ENCODE data around the gene CISD3.
A peak's percentile ranks its signal among the peaks of the same experiment; 100 is the strongest.

Gene CISD3

GRCh38 chr17:38729886-38730525 is at the start of gene CISD3:
Gene CISD3, plus strand, starts transcription at chr17:38730341. Its CDS starts 18 bp downstream, at chr17:38730359.
- intact Hi-C loops (cut with DNase I): loop anchor here (10.0 kb wide), 1 partner anchor 175 kb away; no protein-coding TSS in a partner anchor
- DNase-seq: peak in 41 of 42 donors; percentile 25 to 92 (median 83)

- intact Hi-C loops (cut with DNase I): no loop called here
- no peak for DNase-seq
These were observed 49.0 kb upstream of the CISD3 start for GRCh38 chr17:38681096-38681495.

GRCh38 chr17:38685491-38685890 is 44.6 kb upstream of the CISD3 start:
- intact Hi-C loops (cut with DNase I): no loop called here
- peak in 18 of 42 donors; percentile 7 to 60 (median 32) for DNase-seq

- intact Hi-C loops (cut with DNase I): no loop called here
- DNase-seq: no peak
These were observed 42.9 kb upstream of the CISD3 start for GRCh38 chr17:38687286-38687685.

- DNase-seq: no peak
- intact Hi-C loops (cut with DNase I): no loop called here
These were observed 39.8 kb upstream of the CISD3 start for GRCh38 chr17:38690386-38690785.

GRCh38 chr17:38691154-38691553 is 39.0 kb upstream of the CISD3 start:
- intact Hi-C loops (cut with DNase I): no loop called here
- no peak for DNase-seq

- intact Hi-C loops (cut with DNase I): no loop called here
- peak in 21 of 42 donors; percentile 25 to 68 (median 39) for DNase-seq
These were observed 36.3 kb upstream of the CISD3 start for GRCh38 chr17:38693700-38694329.

GRCh38 chr17:38697061-38697820 is 32.9 kb upstream of the CISD3 start:
- DNase-seq: no peak
- intact Hi-C loops (cut with DNase I): no loop called here

- no peak for DNase-seq
- intact Hi-C loops (cut with DNase I): no loop called here
These were observed 31.4 kb upstream of the CISD3 start for GRCh38 chr17:38698760-38699159.

- DNase-seq: peak in 14 of 42 donors; percentile 23 to 53 (median 34)
- intact Hi-C loops (cut with DNase I): no loop called here
These were observed 28.5 kb upstream of the CISD3 start for GRCh38 chr17:38701504-38702165.

- intact Hi-C loops (cut with DNase I): no loop called here
- DNase-seq: peak; percentile 40 to 91 (median 82)
These were observed 27.8 kb upstream of the CISD3 start for GRCh38 chr17:38702166-38702915.

GRCh38 chr17:38702916-38703741 is 27.0 kb upstream of the CISD3 start:
- intact Hi-C loops (cut with DNase I): no loop called here
- DNase-seq: peak in 5 of 42 donors; percentile 23 to 52 (median 50)

- intact Hi-C loops (cut with DNase I): no loop called here
- peak in 25 of 42 donors; percentile 20 to 58 (median 36) for DNase-seq
These were observed 26.2 kb upstream of the CISD3 start for GRCh38 chr17:38703742-38704605.

GRCh38 chr17:38704606-38705522 is 25.3 kb upstream of the CISD3 start, which contains the start of gene MLLT6:
Gene MLLT6, plus strand, starts transcription at chr17:38705273. Its CDS starts 360 bp downstream, at chr17:38705633.
- intact Hi-C loops (cut with DNase I): no loop called here

GRCh38 chr17:38705523-38705802 is 24.7 kb upstream of the CISD3 start:
- peak in 1 of 42 donors; percentile 25 for DNase-seq
- intact Hi-C loops (cut with DNase I): no loop called here

More at GRCh38 chr17:38704606-38705522, 25.3 kb upstream of the CISD3 start, which contains the start of gene MLLT6:
- DNase-seq: peak; percentile 64 to 94 (median 86)
